HG03521 (cell line): ENCODE results near the gene TNRC6A.
"Not testable (repeated sequence)": the region's sequence is repeated elsewhere in the genome, so short reads cannot be mapped to it uniquely, and the experiment has no call there.

Experiments
- ATAC-seq: cut with Tn5 transposase; IDR thresholded peaks from one replicate; pipeline ENCODE4 v1.9.1; 2021; ENCODE audit warnings: mild to moderate bottlenecking, moderate library complexity; ENCODE audit not compliant: unreplicated experiment

Gene TNRC6A

DNA sequence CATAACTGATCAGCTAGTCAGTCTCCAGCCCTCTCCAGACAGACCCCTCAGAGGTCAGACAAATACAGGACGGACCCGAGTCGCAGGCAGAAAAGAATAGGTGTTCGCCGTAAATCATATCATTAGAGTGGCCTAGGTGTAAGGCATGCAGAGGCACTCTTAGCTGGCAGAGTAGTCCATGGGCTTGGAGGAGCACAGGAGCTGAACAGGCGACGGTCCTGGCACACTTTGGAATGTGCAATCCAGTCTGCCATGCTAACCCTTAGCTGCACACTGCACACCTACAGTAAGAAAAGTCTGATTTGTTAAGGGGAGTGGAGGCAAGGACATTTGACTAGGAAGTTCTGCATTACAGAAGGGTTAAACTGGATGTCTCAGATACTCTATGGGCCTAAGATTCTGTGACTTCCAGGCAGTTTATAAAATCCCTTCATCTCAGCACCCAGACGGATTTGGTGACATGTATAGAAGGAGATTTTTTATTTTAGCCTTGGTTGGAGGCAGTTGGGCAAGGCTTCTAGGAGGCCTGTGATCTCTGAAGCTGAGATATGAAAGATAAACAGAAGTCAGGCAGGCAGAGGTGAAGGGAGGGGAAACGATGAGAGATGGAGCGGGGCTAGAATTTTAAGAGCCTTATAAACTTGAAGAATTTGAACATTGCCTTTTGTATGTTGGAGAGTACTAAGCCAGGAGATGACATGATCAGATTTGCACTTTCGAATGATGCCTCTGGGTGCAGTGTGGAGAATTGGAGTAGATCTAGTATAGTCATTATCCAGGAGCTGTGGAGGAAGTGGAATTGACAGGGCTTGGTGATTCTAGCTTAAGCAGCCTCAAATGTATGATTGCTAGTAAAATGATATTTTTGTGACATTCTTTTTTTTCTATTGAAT lies 81.7 kb downstream of the TNRC6A start:
- ATAC-seq = no peak

DNA sequence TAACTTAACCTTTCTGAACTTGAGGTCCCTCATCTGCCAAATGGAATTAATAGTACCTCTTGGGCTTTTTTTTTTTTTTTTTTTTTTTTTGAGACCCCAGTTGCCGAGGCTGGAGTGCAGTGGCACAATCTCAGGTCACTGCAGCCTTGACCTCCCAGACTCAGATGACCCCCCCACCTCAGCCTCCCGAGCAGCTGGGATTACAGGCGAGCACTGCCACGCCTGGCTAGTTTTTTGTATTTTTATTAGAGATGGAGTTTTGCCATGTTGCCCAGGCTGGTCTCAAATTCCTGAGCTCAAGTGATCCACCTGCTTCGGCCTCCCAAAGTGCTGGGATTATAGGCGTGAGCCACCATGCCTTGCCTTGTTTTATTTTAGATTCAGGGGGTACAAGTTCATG lies 83.4 kb downstream of the TNRC6A start:
- not testable (repeated sequence) for ATAC-seq

DNA sequence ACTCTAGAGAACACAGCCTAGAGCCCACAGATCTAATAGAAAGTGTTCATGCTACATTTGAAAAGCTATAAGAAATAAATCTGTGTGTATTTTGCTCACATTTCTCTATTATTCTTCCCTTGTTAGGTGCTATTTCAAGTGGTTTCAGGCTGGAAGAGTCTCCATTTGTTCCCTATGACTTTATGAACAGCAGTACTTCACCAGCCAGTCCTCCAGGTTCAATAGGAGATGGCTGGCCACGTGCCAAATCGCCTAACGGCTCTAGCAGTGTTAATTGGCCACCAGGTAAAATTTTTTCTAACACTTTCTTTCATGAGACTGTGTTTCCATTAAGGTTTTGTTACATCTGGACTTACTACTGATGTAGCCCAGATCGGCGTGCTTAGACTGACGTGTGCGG lies 85.6 kb downstream of the TNRC6A start:
- ATAC-seq = no peak

DNA sequence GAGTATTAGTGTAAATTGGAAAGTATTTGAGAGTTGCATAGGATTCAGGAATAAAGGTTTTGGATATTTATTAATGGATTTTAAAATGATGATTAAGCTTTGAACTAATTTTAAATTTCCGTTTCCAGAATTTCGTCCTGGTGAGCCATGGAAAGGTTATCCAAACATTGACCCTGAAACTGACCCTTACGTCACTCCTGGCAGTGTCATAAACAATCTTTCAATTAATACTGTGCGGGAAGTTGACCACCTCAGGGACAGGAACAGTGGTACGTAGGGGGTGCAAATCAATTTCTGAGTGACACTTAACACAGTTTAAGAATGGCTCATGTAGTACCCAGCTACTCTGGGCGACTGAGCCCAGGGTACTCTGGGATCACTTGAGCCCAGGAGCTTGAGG lies 87.2 kb downstream of the TNRC6A start:
- ATAC-seq = no peak

DNA sequence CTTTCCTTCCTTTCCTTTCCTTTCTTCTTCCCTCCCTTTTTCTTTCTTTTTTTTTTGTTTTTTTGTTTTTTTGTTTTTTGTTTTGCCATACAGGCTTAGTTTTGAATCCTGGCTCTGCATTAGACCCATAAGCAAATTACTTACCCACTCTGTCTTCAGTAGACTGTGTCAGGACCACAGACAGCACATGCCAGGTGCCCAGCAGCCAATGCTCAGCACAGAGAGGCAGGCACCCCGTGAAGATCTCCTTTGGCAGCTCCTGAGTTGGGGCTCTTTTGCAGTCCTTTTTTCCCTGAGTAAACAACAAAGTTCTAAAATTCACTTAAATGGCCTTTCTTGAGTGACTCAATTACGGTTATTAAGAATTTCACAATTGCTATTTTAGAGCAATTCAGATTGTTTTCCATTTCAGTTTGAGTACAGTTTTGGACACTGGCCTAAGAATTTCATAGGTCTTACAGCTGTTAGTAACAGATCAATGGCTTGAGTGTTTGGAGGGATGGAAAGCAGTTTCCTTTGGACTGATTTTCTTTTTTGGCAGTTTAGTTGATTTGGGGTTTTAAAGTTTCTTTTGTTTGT lies 90.1 kb downstream of the TNRC6A start:
- ATAC-seq = no peak

DNA sequence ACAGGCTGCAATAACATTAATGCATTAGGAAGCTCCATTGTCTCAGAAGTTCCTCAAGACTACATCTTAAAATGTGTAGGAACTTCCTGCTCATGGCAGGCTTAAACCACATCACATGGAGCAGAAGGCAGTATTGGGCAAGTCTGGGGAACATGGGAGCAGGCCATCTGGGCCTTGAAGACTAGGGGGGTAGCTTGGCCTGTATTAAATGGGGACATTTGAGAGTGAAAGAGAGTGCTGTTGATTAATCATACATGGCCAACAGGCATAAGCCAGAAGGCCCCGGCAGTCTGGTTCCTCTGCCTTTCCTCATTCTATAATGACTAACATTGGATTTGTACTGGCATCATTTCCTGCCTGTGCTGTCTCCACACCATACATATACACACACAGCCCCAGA lies 91.1 kb downstream of the TNRC6A start:
- no peak for ATAC-seq

DNA sequence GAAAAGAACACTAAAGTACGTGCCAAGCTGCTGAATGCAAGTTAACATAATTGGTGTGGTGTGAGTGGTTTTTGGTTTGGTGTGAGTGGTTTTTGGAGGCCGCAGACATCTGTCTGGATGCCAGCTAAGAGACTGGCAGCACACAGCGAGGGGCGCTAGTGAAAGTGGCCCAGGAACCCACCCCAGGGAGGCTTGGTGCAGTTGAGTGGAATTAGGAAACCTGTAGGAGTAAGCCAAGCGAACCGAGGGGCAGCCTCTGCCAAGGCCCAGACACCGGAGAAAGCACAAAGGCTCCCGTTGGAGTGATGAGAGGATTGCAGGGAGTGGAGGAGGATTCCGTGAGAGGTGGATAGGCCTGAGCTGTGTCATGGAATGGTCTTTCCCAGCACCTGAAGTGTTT lies 91.7 kb downstream of the TNRC6A start:
- no peak for ATAC-seq

DNA sequence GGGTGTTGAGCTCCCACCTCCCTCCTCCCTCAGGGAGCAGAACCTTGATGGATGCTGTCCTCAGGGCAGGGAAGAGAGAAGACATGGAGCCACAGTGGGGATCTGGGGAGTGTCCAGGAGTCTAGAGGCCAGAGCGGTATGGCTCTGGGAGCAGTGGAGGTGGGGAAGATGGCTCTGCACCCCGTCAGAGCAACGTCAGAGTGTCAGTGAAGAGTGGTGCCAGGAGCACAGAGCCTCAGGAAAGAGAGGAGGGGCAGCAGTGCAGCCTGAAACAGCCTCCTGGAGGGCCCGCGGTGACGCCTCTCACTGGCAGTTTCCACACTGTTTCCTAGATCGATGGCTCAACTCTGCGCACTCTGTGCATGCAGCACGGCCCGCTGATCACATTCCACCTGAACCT lies 93.1 kb downstream of the TNRC6A start:
- no peak for ATAC-seq

DNA sequence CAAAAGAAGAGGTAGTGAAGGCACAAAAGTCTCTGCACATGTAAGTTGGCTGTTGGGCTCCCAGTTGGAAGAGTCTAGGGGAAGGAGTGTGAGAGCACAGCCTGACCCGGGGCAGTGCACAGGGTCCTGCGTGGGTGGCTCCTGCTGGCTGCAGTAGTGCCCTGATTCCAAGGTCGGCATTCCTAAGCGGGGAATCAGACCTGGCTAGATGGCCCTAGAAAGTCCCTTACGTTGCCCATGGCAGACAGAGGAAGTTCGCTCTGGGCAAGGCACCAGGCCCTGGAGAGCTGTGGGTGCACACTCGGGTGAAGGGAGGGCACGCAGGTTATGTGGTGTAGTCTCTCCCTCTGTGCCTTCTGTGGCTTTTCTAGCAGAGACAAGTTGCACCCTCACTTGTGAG lies 93.5 kb downstream of the TNRC6A start:
- ATAC-seq = no peak

DNA sequence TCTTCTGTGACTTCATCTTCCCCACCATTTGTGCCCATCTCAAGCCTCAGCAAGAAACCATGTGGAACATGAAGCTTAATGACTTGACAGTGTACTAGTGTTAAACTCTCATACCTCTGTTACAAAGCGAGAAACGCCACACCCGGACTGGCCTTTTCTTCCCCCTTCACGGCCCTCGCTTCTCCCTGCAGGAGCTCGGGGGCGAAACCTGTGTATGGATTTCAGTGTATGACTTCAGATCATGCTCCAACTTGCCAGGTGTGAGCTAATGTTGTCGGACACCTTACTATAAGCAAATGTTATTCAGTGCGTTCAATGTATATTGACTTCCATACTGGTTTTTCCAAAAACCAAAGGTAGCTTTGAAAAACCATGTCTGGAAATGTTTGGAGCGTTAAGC lies 96.2 kb downstream of the TNRC6A start:
- ATAC-seq = no peak

DNA sequence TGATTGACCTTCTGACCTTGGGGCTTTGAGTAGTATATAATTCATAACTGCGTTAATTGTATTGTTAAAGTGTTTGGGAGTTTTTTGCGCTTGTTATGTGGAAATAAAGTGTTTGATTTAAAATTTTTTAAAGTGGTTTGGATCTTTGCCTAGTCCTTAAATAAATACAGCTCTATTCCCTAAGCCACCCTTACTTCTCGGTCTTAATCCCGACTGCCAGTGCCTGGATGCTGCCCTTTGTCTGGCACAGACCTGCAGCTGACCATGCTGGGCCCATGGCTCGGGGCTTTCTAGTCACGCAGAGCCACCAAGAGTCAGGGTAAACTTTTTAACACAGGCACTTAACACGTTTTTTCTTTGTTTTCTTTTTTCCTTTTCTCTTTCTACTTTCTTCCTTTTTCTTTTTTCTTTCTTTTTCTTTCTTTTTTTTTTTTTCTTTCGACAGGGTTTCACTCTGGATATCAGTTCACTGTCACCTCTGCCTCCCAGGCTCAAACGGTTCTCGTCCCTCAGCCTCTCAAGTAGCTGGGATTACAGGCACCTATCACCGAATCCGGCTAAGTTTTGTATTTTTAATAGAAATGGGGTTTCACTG lies 96.7 kb downstream of the TNRC6A start:
- ATAC-seq = no peak

DNA sequence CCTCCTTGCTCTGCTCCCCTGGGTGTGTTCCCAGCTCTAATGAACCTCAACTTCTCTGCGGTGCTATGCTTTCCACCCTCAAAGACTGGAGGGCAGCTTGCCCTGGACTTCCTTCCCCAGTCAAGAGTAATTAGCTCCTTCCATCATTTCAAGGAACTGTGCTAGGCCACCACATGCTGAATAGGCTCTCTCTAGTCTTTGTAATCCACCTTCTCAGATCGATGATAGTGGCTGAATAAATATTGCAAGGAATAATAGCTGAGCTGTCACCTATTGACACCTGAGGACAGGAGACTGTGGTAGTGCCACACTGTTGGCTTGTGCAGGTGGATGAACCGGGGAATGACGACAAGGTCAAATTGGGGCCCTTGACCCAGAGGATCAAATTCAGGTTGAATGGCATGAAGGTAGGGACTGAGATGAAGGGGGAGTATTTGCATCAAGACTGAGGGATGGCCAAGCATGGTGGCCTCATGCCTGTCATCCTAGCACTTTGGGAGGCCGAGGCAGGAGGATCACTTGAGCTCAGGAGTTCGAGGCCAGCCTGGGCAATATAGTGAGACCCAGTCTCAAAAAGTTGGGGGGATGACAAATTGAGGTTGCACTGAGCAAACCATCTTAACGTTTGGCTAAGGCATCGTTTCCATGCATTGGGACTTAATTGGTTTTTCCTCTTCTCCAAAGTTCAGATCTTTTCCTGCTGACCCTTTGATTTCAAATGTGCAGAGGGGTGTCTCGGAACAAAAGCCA lies 97.5 kb downstream of the TNRC6A start:
- no peak for ATAC-seq

DNA sequence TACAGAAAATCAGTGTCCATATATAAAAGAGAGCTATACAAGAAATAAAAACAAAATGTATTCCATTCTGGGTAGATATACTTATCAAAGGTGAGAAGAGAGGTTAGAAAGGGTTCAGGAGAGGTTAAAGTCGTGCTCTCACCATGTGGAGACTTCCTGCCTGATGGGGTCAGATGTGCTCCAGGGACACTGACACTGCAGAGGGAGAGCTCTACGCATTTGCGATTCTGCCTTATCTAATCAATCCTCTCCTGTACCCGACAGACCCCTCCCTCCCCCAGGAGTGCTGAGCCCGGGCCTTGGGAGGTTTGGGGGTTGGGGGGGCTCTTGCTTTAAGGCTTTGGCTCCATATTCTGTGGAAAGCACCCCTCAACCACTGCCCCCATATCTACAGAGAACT lies 99.7 kb downstream of the TNRC6A start:
- ATAC-seq = no peak

DNA sequence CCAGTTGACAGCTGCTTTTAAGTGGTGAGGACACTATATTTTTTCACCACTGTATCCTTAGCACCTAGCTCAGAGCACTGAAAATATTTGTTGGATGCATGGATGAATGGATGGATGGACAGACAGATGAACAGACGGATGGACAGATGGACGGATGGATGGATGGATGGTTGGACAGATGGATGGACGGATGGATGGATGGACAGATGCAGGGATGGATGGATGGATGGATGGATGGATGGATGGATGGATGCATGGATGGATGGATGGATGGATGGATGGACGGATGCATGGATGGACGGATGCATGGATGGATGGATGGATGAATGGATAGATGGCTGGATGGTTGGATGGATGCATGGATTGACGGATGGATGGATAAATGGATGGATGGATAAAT lies 103.9 kb downstream of the TNRC6A start:
- no peak for ATAC-seq

DNA sequence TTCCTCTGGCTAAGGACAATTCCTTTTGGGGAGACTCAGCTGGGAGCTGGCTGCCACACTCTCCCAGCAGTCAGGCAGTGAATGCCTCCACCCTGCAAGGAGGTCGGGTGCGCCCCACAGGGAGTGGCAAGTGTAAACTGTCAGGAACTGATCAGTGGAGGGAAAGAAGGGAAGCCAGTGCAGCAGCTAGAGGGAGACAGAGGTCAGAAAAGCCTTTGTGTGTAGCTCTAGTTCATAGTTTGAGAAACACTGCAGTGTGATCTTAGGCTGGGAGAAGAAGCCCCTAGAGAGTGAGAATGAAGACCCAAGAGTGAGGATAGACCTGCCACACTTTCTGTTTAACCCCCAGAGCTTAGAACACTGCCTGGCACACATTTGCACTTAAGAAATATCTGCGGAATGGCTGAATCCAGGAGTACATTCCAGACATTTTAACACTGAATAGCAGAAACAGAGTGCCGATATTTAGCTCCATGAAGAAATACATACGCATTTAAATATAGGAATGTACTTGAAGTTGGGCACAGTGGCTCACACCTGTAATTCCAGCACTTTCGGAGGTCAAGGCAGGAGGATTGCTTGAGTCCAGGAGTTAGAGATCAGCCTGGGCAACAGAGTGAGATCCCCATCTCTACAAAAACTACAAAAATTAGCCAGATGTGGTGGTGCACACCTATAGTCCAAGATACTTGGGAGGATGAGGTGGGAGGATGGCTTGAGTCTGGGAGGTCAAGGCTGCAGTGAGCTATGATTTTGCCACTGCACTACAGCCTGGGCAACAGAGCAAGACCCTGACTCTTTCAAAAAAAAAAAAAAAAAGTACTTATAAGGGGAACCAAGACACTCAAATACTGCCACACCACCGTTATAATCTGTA lies 105.2 kb downstream of the TNRC6A start:
- no peak for ATAC-seq

DNA sequence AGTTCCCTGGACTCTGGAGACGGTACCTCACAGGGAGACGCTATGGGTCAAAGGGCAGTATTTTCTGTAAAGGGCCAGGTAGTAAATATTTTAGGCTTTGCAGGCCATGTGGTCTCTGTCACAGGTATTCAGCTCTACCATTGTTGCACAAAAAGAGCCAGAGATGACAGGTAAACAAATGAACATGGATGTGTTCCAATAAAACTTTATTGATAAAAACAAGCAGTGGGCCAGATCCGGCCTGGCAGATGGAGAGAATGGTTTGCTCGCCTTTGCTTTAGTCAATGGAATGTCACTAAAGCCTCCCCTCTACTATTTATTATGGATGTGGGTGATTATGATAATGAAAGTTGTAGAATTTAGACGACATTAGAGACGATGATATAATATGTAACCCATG lies 107.4 kb downstream of the TNRC6A start:
- ATAC-seq = no peak

DNA sequence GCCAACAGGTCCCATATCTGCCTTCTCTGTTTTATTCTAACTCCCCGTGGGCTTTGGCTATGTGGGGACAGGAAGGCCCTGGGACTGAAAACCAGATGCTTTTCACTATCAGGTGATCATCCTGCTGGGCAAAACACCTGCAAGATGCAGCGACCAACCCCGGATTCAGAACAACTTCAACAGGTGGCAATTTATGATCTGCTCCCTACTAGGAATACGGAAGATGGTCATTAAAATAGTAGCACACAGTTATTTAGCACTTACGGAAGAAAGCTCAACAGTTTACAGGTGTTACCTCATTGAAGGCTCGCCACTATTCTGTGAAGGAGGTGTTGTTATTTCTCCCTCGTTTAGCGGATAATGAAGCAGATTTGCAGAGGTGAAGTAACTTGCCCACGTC lies 108.5 kb downstream of the TNRC6A start:
- no peak for ATAC-seq

DNA sequence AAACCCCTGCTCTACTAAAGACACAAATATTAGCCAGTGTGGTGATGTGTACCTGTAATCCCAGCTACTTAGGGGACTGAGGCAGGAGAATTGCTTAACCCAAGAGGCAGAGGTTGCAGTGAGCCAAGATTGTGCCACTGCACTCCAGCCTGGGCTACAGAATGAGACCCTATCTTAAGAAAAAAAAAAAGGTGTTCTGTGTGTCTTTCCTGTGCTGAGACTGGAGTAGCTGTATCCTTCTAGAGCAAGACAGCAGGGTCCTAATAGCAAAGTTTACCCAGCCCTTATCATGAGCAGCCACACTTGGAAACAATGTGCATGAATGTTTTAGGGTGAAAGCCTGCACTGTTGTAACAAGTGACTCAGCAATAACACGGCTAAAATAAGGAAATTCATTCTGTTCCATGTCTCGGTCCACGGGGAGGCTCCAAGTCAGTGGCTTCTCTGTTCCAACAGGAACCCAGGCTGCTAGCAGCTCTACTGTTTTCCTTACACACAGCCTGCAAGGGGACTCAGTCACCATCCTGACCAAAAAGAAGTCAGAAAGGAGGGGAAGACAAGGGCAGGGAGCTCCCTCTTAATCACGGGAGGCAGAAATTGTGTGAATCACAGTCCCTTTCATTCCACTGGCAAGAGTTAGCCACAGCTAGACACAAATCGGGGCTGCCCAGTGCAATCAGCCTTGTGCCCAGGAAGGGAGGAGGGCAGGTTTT lies 109.3 kb downstream of the TNRC6A start:
- no peak for ATAC-seq

DNA sequence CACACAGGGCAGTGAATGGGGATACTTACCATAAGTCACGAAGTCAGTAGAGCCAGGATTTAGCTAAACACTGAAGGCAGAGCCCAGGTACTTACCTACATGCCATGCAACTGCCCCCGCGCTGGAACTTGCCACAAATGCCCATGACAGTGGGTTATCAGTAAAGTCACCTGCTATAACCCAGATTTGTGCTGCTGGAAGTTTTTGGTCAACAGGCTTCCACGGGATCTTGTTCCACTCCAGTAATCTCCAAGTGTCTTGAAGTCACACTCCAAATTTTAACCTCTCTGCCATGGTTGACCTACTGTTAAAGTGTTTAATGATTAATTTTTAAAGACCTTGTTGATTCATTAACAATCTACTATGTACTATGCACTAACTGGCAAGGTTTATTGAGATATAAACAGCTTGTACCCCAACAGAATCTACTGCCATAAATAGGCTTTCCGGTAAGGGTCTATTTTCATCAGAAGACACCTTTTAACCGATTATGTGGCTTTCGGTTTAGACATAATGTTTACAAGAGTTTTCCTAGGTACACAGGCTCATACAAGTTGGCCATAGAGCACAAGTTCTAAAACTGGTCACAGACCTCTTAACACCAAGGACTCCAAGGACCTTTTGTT lies 110.0 kb downstream of the TNRC6A start:
- ATAC-seq = no peak

DNA sequence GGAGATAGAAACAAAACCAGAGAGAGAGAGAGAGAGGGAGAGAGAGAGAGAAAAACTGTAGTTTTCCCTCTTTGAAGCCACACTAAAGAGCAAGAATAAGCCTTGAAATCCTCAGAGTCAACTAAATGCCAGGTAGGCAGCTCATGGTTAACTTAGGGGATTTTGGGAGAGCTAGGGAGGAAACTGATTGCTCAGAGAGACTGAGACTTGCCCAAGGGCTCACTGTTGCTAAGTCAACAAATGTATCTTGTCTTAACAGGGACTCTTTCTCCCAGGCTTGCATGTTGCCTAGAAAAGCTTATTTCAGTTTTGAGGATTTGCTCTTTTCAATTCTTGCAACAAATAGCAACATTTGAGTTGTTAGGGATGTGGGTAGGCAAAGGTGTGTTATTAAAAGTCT lies 111.8 kb downstream of the TNRC6A start:
- ATAC-seq = no peak
